ENCODE results near the gene DAO. TPM values are rescaled to one million over a fixed set of nuclear protein-coding genes. Genes with fewer than 3 reads are reported as not detected.

Gene DAO
- total and polyA plus RNA-seq, 2 donors (not counting 1 experiment from before 2014, with no cell fraction given), result not detected

GRCh38 chr12:108895220-108895802 lies 15.4 kb downstream of the DAO start:
- Histone ChIP-seq H3K4me1 (ENCODE audit: control insufficient read depth, extremely low read depth, insufficient read depth, low read length) (no peaks in the 10 kb centered on the region), H3K9me3 (ENCODE audit: control insufficient read depth, insufficient read depth, low read depth, low read length) (no peaks in the 10 kb centered on the region), H3K4me3 (replicated peaks in 1 of 4; ENCODE audit: control extremely low read depth in 1 of 4, insufficient read depth in 1 of 4, low read depth in 3 of 4, low read length in 4 of 4) (no peak overlapping the region), H3K27ac (ENCODE audit: insufficient read depth, low read length) (no peak overlapping the region), H4K20me1 (ENCODE audit: control insufficient read depth, extremely low read depth, insufficient read depth, low read length) (no peaks in the 10 kb centered on the region), H3K36me3 (ENCODE audit: control insufficient read depth, insufficient read depth, low read length) (no peaks in the 10 kb centered on the region), H2AFZ (ENCODE audit: low read length) (no peak overlapping the region), H3K79me2 (ENCODE audit: control insufficient read depth, insufficient read depth, low read length) (no peaks in the 10 kb centered on the region), H3K9ac (ENCODE audit: insufficient read depth, low read length) (no peak overlapping the region), H3K4me2 (ENCODE audit: extremely low read depth, insufficient read depth, low read length) (no peak overlapping the region), H3K27me3 (ENCODE audit: control insufficient read depth, insufficient read depth, low read length) (no peaks in the 10 kb centered on the region)
- TF ChIP-seq CTCF (conservative IDR thresholded peaks at IDR 0.05 in 1 of 2, IDR thresholded peaks at IDR 0.05 in 1 of 2; ENCODE audit: low read depth in 1 of 2, low read length in 2 of 2), result no peak
- TF ChIP-seq EZH2 (IDR thresholded peaks at IDR 0.05; ENCODE audit: low read length, missing control alignments), result no peak
- DNase-seq (ENCODE audit: low read depth in 2 of 2), result no peak

- Histone ChIP-seq H3K4me2 (ENCODE audit: extremely low read depth, insufficient read depth, low read length) (no peak overlapping the region), H3K9me3 (ENCODE audit: control insufficient read depth, insufficient read depth, low read depth, low read length) (no peaks in the 10 kb centered on the region), H3K4me3 (replicated peaks in 1 of 4; ENCODE audit: control extremely low read depth in 1 of 4, insufficient read depth in 1 of 4, low read depth in 3 of 4, low read length in 4 of 4) (no peak overlapping the region), H4K20me1 (ENCODE audit: control insufficient read depth, extremely low read depth, insufficient read depth, low read length) (no peaks in the 10 kb centered on the region), H3K36me3 (ENCODE audit: control insufficient read depth, insufficient read depth, low read length) (no peaks in the 10 kb centered on the region), H3K27ac (ENCODE audit: insufficient read depth, low read length) (no peak overlapping the region), H3K9ac (ENCODE audit: insufficient read depth, low read length) (no peak overlapping the region), H2AFZ (ENCODE audit: low read length) (no peak overlapping the region), H3K27me3 (ENCODE audit: control insufficient read depth, insufficient read depth, low read length) (peaks cover 3% of the 10 kb centered on the region), H3K79me2 (ENCODE audit: control insufficient read depth, insufficient read depth, low read length) (no peaks in the 10 kb centered on the region), H3K4me1 (ENCODE audit: control insufficient read depth, extremely low read depth, insufficient read depth, low read length) (no peaks in the 10 kb centered on the region)
- TF ChIP-seq CTCF (conservative IDR thresholded peaks at IDR 0.05 in 1 of 2, IDR thresholded peaks at IDR 0.05 in 1 of 2; ENCODE audit: low read depth in 1 of 2, low read length in 2 of 2) (no peak), EZH2 (IDR thresholded peaks at IDR 0.05; ENCODE audit: low read length, missing control alignments) (no peak)
- no peak for DNase-seq (ENCODE audit: low read depth in 2 of 2)
These were observed 16.4 kb downstream of the DAO start for GRCh38 chr12:108896336-108896735.

GRCh38 chr12:108896817-108897216 lies 16.9 kb downstream of the DAO start:
- Histone ChIP-seq H3K9me3 (ENCODE audit: control insufficient read depth, insufficient read depth, low read depth, low read length) (no peaks in the 10 kb centered on the region), H3K4me3 (replicated peaks in 1 of 4; ENCODE audit: control extremely low read depth in 1 of 4, insufficient read depth in 1 of 4, low read depth in 3 of 4, low read length in 4 of 4) (no peak overlapping the region), H4K20me1 (ENCODE audit: control insufficient read depth, extremely low read depth, insufficient read depth, low read length) (no peaks in the 10 kb centered on the region), H3K4me2 (ENCODE audit: extremely low read depth, insufficient read depth, low read length) (no peak overlapping the region), H2AFZ (ENCODE audit: low read length) (no peak overlapping the region), H3K27me3 (ENCODE audit: control insufficient read depth, insufficient read depth, low read length) (peaks cover 3% of the 10 kb centered on the region), H3K9ac (ENCODE audit: insufficient read depth, low read length) (no peak overlapping the region), H3K36me3 (ENCODE audit: control insufficient read depth, insufficient read depth, low read length) (no peaks in the 10 kb centered on the region), H3K79me2 (ENCODE audit: control insufficient read depth, insufficient read depth, low read length) (no peaks in the 10 kb centered on the region), H3K4me1 (ENCODE audit: control insufficient read depth, extremely low read depth, insufficient read depth, low read length) (no peaks in the 10 kb centered on the region), H3K27ac (ENCODE audit: insufficient read depth, low read length) (no peak overlapping the region)
- no peak for DNase-seq (ENCODE audit: low read depth in 2 of 2)
- TF ChIP-seq CTCF (conservative IDR thresholded peaks at IDR 0.05 in 1 of 2, IDR thresholded peaks at IDR 0.05 in 1 of 2; ENCODE audit: low read depth in 1 of 2, low read length in 2 of 2), result no peak
- no peak for TF ChIP-seq EZH2 (IDR thresholded peaks at IDR 0.05; ENCODE audit: low read length, missing control alignments)
